ENCODE data around the gene ATF6.
A peak's percentile ranks its signal among the peaks of the same experiment; 100 is the strongest.
"Not testable (repeated sequence)": the region's sequence is repeated elsewhere in the genome, so short reads cannot be mapped to it uniquely, and the experiment has no call there.

ATF6 gene

GRCh38 chr1:161766102-161766981 is at the start of gene ATF6:
TSS of gene ATF6 (plus strand) at chr1:161766320. CDS start at chr1:161766361, 41 bp downstream.
- peak; percentile 94 for DNase-seq

GRCh38 chr1:161718559-161719324 is 47.4 kb upstream of the ATF6 start:
- DNase-seq, result no peak

GRCh38 chr1:161719325-161719611 is 46.9 kb upstream of the ATF6 start:
- no peak for DNase-seq

- no peak for DNase-seq
Measured at GRCh38 chr1:161720422-161720821, 45.7 kb upstream of the ATF6 start.

GRCh38 chr1:161720956-161721737 is 45.0 kb upstream of the ATF6 start, which contains the start of gene FCRLB:
TSS of gene FCRLB (plus strand) at chr1:161721544. CDS start at chr1:161722673, 1,129 bp downstream.
- no peak for DNase-seq

GRCh38 chr1:161721738-161722343 is 44.3 kb upstream of the ATF6 start:
- DNase-seq, result no peak

- no peak for DNase-seq
Measured at GRCh38 chr1:161722406-161722805, 43.7 kb upstream of the ATF6 start.

- DNase-seq, result no peak
Measured at GRCh38 chr1:161723459-161724141, 42.5 kb upstream of the ATF6 start.

- DNase-seq, result not testable (repeated sequence)
Measured at GRCh38 chr1:161725258-161725907, 40.7 kb upstream of the ATF6 start.

- DNase-seq, result peak; percentile 88
Measured at GRCh38 chr1:161725908-161726472, 40.1 kb upstream of the ATF6 start.

- DNase-seq, result peak; percentile 92
Measured at GRCh38 chr1:161726473-161727255, 39.5 kb upstream of the ATF6 start.

- DNase-seq, result peak; percentile 90
Measured at GRCh38 chr1:161727256-161727924, 38.7 kb upstream of the ATF6 start.

GRCh38 chr1:161728376-161729226 is 37.5 kb upstream of the ATF6 start:
- DNase-seq, result no peak

- no peak for DNase-seq
Measured at GRCh38 chr1:161730050-161730564, 36.0 kb upstream of the ATF6 start.

- DNase-seq, result no peak
Measured at GRCh38 chr1:161731241-161731640, 34.9 kb upstream of the ATF6 start.

- DNase-seq, result no peak
Measured at GRCh38 chr1:161731981-161732718, 34.0 kb upstream of the ATF6 start.

- DNase-seq, result no peak
Measured at GRCh38 chr1:161733526-161733925, 32.6 kb upstream of the ATF6 start.

- DNase-seq, result no peak
Measured at GRCh38 chr1:161735837-161736236, 30.3 kb upstream of the ATF6 start.

All from retina (tissue), 1 donor.